ENCODE measurements around the gene RMND1.

- TF ChIP-seq CTCF (IDR thresholded peaks at IDR 0.05; ENCODE audit: low read depth, low read length, poor library complexity, severe bottlenecking) (peak; percentile 47), EZH2phosphoT487 (IDR thresholded peaks at IDR 0.05; ENCODE audit: borderline replicate concordance, low read length) (no peak)
These were observed 11.0 kb downstream of the RMND1 start for GRCh38 chr6:151440930-151441329.

Measured in DOHH2 (cell line).